GM19455 (cell line): ENCODE results near the gene EPHB3.

Source experiments
- ATAC-seq: cut with Tn5 transposase; IDR thresholded peaks from one replicate; pipeline ENCODE4 v1.9.1; 2021; ENCODE audit not compliant: unreplicated experiment

EPHB3 gene

DNA sequence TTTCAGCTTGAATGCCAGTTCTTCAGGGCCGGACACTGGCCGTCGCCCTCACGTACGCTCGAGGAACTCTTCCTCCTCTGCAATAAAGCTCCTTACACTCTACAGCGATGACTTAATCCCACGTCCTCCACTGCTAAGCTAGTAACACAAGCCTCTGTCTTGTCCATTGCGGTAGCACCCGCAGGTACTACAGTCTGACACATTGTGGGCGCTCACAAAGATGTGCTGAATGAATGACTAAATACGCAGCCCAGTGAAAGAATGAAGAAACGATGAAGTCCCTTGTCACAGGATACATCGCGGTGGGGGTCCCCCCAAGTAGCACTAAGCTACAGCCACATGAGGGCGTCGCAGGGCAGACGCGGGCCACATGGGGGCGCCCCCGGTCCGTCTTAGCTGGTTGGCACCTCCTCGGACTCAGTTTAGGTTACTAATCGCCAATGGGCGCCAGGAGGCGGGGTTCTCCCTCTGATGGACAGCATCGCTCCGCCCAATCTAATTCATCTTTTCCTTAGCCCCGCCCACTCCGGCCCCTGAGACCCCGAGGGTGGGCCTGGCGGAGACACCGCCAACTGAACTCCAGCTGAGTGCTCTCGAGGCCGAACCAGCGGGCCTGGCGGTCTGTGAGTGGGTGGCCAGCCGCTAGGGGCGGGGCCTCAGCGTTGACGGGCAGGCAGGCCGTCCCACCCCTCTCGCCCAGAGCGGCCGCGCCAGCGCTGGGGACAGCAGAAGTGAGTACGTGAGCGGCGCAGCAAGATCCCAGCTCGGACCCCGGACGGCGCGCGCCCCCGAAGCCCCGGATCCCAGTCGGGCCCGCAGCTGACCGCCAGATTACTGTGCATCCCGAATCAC is at the start of gene EPHB3:
EPHB3 (plus strand) TSS at position 725 of the 852 bp plus-strand sequence. CDS start 451 bp downstream, outside the sequence.
- ATAC-seq, result peak; percentile 85

DNA sequence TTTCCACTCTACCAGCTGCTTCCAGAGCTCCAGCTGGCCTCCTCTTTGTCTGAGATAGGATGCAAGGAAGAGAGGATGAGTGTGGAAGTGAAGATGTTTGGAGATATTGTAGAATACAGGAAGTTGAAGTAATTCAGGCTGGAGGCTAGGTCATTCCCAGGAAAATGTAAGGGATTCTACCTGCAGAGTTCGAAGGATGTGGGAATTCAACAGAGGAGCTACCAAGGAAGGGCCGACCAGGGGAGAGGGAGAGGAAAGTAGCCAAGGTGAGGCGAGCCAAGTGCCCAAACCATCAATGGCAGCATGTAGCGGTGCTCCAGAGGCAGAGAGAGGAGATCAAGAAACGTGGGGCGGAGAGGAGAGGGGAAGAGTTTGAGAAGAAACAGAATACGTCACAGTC is 49.0 kb upstream of the EPHB3 start:
- no peak for ATAC-seq

DNA sequence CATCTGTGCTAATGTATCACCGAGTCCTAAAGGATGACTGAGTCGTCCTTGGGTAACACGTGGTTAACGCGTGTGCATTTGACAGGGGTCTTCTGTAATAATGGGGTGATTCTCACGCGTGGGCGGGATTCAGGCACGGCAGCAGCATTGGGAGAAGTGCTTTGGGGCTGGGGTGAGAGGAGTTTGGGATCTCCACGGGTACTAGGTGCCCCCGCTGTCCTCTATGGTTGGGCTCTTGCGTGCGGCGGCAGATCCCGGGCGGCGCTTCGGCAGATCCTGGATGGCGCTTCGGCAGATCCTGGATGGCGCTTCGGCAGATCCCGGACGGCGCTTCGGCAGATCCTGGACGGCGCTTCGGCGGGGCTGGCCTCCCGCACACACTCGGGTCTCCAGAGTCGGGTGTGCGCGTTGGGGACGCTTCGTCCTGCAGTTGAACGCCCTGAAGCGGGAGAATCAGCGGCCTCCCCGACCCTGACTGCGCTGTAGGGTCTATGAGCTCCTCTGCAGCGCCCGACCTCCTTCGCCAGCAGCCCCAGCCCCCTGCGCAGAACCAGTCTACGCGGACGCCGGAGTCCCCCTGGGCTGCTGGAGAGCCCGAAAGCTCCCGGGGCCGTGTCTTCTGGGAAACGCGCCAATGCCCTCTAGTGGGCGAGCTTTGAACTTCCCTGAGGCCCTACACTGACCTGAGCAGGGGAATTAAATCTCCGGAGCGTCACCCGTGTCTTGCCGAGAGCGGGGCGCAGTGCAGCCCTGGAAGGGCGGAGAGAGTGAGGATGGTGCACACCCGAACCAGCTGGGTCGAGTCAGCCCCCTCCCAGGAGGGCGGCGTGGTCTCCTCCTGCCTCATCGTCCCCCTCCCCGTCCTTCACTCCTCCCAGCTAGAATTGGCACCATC is 48.1 kb upstream of the EPHB3 start:
- no peak for ATAC-seq

DNA sequence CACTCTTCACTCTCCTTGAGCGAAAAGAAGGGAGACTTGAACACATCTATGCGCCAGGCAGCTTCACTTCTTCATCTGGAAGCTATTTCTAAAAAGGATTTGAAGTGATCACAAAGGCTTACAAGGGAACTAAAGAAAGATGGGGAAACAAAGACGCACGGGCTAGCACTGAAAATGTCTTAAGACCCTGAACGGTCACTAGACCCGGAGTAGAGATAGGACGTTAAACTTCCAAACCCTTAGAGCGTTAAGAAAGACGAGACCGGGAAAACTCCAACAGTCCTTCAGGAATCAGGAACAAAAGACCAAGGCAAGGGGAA is 47.5 kb upstream of the EPHB3 start:
- no peak for ATAC-seq

DNA sequence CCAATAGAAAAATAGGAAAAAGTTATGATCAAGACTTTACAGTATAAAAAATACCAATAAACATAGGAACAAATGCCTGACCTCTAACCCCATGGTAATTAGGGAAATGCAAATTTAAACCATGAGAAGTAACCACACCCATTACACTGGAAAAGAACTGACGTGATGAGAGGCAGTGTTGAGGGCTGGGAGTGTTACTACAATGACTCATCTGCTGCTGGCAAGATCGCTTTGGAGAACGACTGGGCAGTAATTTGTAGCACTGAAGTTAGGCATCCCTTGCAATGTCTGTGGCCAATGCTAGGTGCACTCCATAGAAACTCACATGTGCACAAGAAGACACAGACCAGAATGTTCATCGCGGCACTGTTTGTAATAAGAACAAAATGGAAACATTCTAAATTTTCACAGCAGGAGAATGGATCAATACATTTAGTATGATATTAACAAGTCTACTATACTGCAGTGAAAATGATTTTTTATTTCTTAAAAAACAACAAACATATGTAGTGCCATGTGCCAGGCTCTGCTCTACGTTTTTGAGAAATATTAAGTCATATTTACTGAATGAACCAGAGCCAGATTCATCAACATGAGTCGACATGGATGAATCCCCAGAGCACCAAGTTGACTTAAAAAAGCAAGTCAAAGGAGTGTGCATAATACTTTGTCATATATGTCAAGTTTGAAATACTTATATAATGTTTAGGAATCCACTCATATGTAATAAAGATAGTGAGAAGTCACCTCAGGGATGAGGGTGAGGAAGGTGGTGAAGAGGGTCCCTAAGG is 37.6 kb upstream of the EPHB3 start:
- ATAC-seq, result no peak

DNA sequence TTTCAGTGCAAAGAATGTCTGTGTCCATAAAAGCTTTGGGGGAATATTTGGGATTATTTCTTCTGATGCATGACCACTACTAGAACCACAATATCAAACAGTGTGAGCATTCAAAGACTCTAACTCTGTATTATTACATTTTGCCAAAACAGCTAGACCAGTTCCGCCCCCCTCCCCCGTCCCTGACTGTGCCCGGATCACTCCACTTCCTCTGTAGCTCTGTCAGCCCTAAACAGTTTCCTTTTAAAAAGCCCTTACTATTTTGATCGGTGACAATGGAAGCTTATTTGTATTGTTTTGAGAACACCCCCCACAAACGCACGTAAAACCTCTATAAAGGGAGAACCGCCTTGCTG is 36.6 kb upstream of the EPHB3 start:
- ATAC-seq, result no peak

DNA sequence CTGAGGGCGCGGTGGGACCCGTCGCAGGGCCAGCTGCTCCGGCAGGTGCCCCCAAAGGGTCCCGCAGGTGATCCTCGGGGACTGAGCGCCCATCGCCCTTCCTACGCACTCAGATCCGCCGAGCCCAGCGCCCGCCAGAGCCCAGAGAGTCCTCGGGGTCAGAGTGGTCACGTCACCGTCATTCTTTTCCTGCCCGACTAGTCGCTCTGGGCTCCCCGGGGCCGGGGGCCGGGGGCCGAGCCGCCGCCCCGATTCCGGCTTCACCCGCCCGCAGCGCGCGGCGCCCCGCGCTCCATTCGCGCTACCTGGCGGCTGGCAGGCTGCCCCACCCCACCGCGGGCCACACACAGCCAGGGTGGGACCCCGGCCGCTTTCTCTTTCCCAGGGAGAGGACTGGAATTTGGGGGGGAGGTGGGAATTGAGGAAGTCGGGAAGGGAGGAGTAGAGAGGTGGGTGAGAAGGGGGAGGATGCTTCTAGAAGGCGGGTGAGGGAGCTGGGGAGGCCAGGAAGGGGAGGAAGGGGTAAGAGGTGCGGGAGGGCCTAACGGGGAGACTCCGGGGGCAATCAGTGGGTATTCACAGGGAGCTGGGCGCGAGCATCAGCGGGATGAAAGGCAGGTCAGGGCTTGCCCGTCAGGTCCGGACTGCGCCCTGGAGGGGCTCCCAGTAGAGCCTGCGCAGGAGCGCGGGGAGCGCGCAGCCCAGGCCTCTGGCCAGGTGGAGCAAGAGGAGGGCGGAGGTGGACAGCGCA is 36.1 kb upstream of the EPHB3 start:
- ATAC-seq, result no peak

DNA sequence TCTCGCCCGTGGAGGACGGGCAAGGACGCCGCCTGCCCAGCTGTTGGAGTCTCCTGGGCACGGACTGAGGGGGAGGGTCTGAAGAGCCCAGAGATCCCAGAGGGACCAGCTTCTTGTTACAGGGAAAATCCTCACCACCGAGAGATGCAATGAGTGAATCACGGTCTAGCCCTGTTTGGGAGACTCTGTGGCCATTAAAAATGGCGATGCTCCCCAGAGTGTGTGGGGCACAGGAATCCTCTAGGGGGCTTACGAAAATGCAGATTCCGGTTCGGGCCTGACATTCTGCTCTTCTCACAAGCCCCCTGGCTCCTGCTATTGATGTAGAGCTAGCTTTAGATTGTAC is 35.5 kb upstream of the EPHB3 start:
- no peak for ATAC-seq

DNA sequence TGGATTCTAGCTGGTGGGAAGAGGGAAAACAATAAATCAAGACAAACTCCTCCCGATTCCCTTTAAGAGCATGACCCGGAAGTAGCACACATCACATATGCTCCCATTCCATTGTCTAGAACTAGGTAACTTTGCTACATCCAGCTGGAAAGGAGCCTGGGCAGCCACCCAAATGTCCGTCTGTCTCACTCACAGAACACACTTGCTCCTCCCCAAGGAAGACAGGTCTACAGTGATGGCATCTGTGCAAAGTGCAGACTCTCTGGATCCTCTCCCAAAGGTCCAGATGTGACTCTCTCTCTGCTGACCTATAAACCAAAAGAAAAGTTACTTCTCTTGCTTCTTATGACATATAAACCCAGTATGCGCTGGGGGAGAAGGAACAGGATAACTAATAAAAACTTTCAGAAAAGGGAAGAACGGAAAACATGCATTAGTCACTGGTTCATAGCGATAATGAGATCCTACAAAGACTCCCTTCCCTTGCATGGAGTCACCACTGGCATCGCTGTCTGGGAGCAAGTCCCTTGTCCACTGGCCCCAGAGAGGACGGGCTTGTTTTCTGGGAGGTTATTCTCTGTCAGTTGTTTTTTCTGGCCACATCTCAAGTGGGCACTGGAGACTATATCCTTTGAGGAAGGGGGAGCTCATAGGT is 29.8 kb upstream of the EPHB3 start:
- ATAC-seq, result no peak

DNA sequence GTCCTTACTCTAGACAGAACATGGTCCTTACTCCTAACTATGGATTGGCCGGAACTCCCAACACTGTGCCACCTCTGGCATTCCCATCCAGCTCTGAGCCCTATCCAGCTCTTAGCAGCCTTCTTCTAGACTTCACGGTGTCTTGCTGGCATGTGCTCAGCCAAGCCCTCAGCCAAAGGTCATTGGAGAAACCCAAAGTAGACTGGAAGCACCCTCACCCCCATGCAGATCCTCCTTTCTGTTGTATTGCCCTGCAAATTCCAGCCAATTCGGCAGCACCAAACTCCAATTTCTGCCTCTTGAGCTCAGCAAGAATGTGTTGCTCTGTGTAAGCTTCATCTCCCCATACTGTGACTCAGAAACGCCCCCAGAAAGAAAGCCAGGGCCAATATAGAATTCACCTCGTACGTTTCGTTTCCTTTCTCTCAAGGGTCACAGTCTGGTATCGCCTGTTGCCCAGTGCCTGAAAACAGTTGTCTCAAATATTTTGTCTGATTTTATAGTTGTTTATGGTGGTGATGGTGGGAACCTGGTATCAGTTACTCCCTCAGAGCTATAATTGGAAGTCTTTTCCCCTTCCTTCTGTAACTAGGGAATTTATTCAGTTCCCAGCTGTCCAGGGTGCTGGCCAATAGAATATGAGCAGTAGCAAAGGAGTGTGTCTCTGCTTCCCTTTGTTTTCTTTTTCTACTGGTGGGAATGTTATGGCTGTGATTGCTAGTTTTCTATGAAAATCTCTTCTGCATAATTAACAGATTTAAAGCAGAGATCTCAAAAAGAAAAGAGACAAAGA is 28.4 kb upstream of the EPHB3 start:
- no peak for ATAC-seq

DNA sequence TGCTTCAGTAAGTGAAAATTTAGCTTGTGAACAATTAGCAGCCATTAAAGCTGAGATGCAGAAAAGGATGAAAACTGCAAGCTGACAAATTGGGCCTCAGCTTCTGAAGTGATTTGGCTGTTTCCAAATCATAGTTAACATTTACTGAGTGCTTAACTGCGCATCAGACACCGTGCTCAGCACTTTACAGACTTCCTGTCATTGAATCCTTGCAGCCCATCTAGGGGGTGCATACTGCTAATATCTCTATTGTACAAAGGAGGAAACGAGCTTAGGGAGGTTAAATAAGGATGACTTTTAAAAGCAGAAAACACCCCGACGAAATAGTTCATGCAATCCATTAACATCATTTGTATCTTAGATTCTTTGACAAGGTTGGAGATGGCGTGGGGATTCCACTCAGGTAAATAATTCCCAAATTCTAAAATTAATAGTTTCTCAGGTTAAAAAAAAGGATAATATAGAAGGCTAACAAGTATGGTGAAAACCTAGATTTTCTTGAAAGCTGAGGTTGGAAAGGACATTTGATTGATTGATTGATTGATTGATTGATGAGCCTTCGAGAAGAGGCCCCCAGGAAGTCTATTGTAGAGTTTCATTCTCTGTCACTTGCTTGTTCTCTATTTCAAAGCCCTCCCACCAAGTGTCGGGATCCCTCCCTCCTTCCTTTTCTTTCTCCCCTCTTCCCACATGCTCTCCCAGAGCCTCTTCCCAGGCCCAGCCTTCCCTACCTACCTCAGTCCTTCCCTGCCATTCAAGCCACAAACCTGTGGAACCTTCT is 23.5 kb upstream of the EPHB3 start:
- ATAC-seq, result no peak

DNA sequence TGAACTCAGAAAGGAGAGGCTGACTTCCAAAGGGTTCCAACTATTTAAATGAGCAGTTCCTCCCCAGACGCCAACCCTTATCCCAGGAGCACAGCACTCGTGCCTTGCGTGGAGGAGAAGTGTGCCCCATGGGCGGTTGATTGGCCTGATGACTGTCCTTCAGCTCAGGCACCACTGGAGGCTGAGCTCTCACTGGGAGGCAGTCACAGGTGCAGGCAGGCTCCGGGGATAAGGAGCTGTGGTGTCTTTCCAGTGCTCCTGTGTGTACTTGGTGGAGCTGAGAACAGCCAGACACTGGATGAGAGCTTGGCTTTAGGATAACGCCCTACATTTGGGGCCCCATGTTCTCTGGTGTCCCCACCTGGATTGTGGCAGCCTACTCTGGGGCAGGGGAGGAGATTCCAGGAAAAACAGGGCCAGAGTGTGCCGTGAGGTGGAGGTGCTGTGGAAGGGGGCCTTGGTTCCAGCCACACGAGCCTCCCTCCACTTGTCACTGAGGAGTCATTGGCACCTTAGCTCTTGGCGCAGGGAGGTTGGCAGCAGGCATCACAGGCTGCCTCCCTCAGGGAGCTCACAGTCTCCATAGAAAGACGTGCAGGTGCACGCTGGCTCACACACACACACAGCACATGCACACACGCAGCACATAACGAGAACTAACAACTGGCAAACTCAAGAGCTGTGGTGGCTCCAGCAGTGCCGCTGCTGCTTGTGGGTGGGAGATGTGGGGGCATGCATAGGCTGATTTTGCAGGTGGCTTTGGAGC is 22.7 kb upstream of the EPHB3 start:
- no peak for ATAC-seq

DNA sequence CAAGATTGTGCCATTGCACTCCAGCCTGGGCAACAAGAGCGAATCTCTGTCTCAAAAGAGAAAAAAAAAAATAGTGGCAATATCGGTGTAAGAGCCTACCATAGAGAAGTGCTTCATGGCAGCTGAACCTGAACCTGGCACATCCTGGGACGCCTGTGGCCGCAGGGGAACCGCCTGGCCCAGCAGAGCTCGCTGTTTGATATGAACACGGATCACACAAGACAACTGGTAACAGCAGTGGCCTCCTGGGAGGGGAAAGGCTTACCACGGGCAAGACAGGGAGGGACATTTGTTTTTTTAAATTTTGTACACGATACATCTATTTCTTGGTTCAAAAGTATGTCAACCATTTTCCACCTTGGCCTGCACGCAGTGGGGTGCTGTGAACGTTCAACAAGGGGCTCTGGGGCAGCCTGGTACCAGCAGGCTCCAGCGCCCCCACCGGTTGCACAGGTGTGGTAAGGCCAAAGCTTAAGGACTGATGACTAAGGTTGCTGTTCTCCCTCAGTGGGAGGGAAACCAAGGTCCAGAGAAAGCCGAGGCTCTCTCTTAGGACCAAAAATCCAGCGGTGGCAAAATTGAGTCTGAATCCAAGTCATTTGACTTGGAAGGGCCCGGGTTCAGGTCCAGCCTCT is 21.7 kb upstream of the EPHB3 start:
- no peak for ATAC-seq

DNA sequence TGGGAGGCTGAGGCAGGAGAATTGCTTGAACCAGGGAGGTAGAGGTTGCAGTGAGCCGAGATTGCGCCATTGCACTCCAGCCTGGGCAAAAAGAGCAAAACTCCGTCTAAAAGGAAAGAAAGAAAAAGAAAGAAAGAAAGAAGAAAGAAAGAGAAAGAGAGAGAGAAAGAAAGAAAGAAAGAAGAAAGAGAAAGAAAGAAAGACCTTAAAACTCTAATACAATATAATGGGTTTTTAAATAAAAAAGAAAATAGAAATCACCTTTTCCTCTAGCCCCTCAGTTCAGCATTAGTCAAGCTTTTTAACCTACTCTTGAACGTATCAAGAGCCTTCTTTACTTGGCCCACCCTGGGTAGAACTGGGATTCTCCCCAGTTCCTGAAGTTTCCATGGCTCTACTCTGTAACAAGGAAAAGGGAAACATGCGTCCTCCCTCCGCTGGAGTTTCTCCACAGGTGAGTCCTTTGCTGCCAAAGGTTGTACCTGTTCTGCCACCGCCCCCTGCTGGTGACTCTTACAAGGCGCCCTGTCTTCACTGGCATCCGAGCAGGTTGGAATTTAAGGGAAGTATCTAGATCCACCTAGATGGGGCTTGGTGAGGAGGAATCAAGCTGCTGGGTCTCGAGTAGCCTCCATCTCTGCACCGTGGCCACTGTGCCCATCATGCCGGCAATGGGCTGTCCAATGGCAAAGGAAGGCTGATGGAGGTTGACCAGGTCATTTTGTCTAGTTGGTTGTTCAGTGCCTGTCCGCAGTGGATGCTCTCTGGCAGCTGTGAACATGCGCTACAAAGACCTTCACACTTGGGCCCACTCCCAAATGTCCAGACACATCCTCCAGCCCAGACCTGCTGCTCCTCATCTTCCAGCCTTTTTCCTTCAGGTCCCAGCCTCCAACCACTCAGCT is 20.6 kb upstream of the EPHB3 start:
- ATAC-seq, result no peak

DNA sequence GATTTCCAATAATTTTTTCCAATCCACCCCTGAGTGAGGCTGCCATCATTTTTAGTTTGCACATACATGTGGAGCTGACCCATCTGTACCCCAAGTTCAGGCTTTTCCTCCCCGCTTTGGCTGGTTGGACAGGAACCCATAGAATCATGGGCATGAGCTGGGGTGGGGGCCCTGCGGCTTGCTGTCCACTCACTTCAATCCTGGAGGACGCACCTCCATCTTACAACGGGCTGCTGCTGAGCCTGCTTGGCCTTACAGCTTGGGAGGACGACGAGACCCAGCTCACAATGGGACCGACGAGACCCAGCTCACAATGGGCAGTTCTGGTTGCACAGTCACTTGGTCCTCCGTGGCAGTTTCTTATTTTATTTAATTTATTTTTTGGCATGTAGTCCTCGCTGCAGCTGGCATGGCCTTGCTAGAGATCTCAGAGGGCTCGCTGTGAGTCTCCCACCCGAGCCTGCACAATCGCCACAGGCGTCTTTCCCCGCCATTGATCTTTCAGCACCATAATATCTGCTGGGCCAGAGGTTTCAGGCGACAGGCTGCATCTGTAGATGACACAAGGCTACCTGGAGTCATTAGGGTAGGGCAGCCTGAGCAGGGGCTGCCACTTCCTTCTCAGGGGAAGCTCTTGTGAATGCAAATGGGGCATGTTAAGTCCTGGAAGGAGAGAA is 19.6 kb upstream of the EPHB3 start:
- ATAC-seq, result no peak

DNA sequence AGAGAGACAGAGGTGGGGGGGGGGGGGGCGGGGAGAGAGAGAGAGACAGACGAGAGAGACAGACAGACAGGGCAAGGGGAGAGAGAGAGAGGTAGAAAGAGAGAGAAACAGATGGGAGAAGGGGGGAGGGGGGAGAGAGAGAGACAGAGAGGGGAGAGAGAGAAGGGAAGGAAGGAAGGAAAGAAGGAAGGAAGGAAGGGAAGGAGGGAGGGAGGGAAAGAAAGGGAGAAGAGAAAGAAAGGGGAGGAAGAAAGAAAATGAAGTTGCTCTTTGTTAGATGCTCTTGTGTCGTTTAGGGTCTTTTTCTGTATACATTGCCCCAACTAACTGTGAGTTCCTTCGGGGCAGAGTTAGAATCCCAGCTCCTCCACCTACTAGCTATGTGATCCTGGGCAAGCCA is 19.0 kb upstream of the EPHB3 start:
- ATAC-seq, result no peak
